ENCODE measurements around the gene POLA2. TPM values are rescaled to one million over a fixed set of nuclear protein-coding genes. Genes with fewer than 3 reads are reported as not detected.

The POLA2 gene
- total RNA-seq, 2 donors from 2014 or later: 5.9 to 28.0 TPM

GRCh38 chr11:65341856-65342255 is 80.1 kb downstream of the POLA2 start:
- no peak for TF ChIP-seq CTCF (IDR thresholded peaks at IDR 0.05)
- no peak for DNase-seq
- intact Hi-C loops (cut with DNase I): no loop called here
- Histone ChIP-seq H3K36me3 (peaks cover 34% of the 10 kb centered on the region), H3K27me3 (no peaks in the 10 kb centered on the region), H3K9ac (ENCODE audit: low read depth in 2 of 2, low read length in 2 of 2) (no peak overlapping the region), H3K4me3 (no peak overlapping the region), H3K9me3 (no peaks in the 10 kb centered on the region), H3K4me1 (no peaks in the 10 kb centered on the region), H3K27ac (no peak overlapping the region)

Other genes with a start within 250 kb of the POLA2 start
- gene ARL2, start 247.8 kb upstream of the POLA2 start, total RNA-seq: 100 to 1,000 TPM in 1 of 2 donors, 10 to 100 TPM in 1; 81.9 to 102 TPM
- 10 to 100 TPM; 37.7 to 53.8 TPM for gene SNX15, start 234.5 kb upstream of the POLA2 start, total RNA-seq
- gene SAC3D1, start 220.8 kb upstream of the POLA2 start, total RNA-seq: 10 to 100 TPM; 12.9 to 26.7 TPM
- gene NAALADL1, start 203.4 kb upstream of the POLA2 start, total RNA-seq: 10 to 100 TPM; 10.5 to 30.8 TPM
- 10 to 100 TPM in 1 of 2 donors, 1 to 10 TPM in 1; 9.7 to 51.7 TPM for gene CDCA5, start 177.9 kb upstream of the POLA2 start, total RNA-seq
- 10 to 100 TPM; 43.2 to 54.3 TPM for gene ZFPL1, start 177.7 kb upstream of the POLA2 start, total RNA-seq
- gene VPS51, start 165.7 kb upstream of the POLA2 start, total RNA-seq: 100 to 1,000 TPM; 147 to 159 TPM
- gene TM7SF2, start 150.1 kb upstream of the POLA2 start, total RNA-seq: 10 to 100 TPM; 26.6 to 40.0 TPM
- gene ZNHIT2, start 144.3 kb upstream of the POLA2 start, total RNA-seq: 10 to 100 TPM in 1 of 2 donors, 1 to 10 TPM in 1; 8.1 to 17.3 TPM
- gene FAU, start 139.8 kb upstream of the POLA2 start, total RNA-seq: 100 to 1,000 TPM; 752 to 950 TPM
- gene MRPL49, start 139.6 kb upstream of the POLA2 start, total RNA-seq: 10 to 100 TPM; 60.7 to 72.3 TPM
- gene SYVN1, start 127.4 kb upstream of the POLA2 start, total RNA-seq: 10 to 100 TPM; 64.3 to 66.0 TPM
- gene SPDYC, start 91.7 kb upstream of the POLA2 start, total RNA-seq: not detected
- 100 to 1,000 TPM; 325 to 416 TPM for gene CAPN1, start 80.0 kb upstream of the POLA2 start, total RNA-seq
- 10 to 100 TPM in 1 of 2 donors, 1 to 10 TPM in 1; 7.8 to 28.3 TPM for gene CDC42EP2, start 52.9 kb downstream of the POLA2 start, total RNA-seq
- gene DPF2, start 71.9 kb downstream of the POLA2 start, total RNA-seq: 10 to 100 TPM; 35.0 to 48.0 TPM
- under 1 TPM; 0.48 to 0.77 TPM for gene TIGD3, start 92.8 kb downstream of the POLA2 start, total RNA-seq
- gene SLC25A45, start 120.7 kb downstream of the POLA2 start, total RNA-seq: 1 to 10 TPM; 4.4 to 6.9 TPM
- 10 to 100 TPM; 30.7 to 43.9 TPM for gene FRMD8, start 124.7 kb downstream of the POLA2 start, total RNA-seq
- 100 to 1,000 TPM; 269 to 502 TPM for gene NEAT1, start 160.8 kb downstream of the POLA2 start, total RNA-seq
- gene MALAT1, start 237.1 kb downstream of the POLA2 start, total RNA-seq: 1,000 to 10,000 TPM; 4,716 to 6,071 TPM